Lung (tissue), 12 donors: ENCODE data around the gene ERICH4. TPM values are rescaled to one million over a fixed set of nuclear protein-coding genes. Genes with fewer than 3 reads are reported as not detected.

Source experiments
- ATAC-seq: fragments of 200-7000 bp; cut with Tn5 transposase; one replicate; pipeline ENCODE4 v1.9.1; 2020; ENCODE audit warnings: moderate number of reproducible peaks; ENCODE audit not compliant: insufficient read depth, low FRiP score
- DNase-seq, 3 donors: peaks; one replicate each; pipeline ENCODE4 v3.0.0-alpha.2; 2013 to 2017
- H3K27ac ChIP-seq, 2 donors: one replicate each; pipeline ENCODE4 v1.5.1; 2013; ENCODE audit warnings: mild to moderate bottlenecking in 2 of 2, moderate library complexity in 2 of 2, control low read depth in 1 of 2, inconsistent platforms in 1 of 2, low read depth in 1 of 2, low read length in 1 of 2
- H3K27me3 ChIP-seq, 3 donors: one replicate each; pipeline ENCODE4 v1.5.1; 2013; ENCODE audit warnings: low read length in 2 of 3; ENCODE audit not compliant: control insufficient read depth in 3 of 3, insufficient read depth in 3 of 3
- H3K36me3 ChIP-seq, 4 donors: one replicate each; pipeline ENCODE4 v1.5.1; 2013; ENCODE audit warnings: low read length in 4 of 4, mild to moderate bottlenecking in 1 of 4, moderate library complexity in 1 of 4; ENCODE audit not compliant: control insufficient read depth in 4 of 4, insufficient read depth in 4 of 4
- H3K4me1 ChIP-seq, 5 donors: one replicate each; pipeline ENCODE4 v1.5.1; 2013; ENCODE audit warnings: low read length in 5 of 5, mild to moderate bottlenecking in 2 of 5, moderate library complexity in 1 of 5; ENCODE audit not compliant: control insufficient read depth in 5 of 5, insufficient read depth in 5 of 5
- H3K4me3 ChIP-seq: one replicate; pipeline ENCODE4 v1.5.1; 2013; ENCODE audit warnings: mild to moderate bottlenecking, control low read depth, moderate library complexity
- H3K9ac ChIP-seq, 2 donors: one replicate each; pipeline ENCODE4 v1.5.1; 2013; ENCODE audit warnings: low read length in 2 of 2, control low read depth in 1 of 2; ENCODE audit not compliant: insufficient read depth in 1 of 2
- H3K9me3 ChIP-seq, 4 donors: one replicate each; pipeline ENCODE4 v1.5.1; 2013; ENCODE audit warnings: low read length in 3 of 4, mild to moderate bottlenecking in 1 of 4, moderate library complexity in 1 of 4; ENCODE audit not compliant: control insufficient read depth in 4 of 4, insufficient read depth in 3 of 4
- CTCF ChIP-seq: IDR thresholded peaks from 2 replicates; pipeline ENCODE4 v1.5.1; 2012; ENCODE audit warnings: mild to moderate bottlenecking; ENCODE audit errors: control extremely low read depth, extremely low read depth
- WGBS, 2 donors: extraction: QIAGEN DNeasy Blood & Tissue Kit; methylation state at CpG; one replicate each; pipeline ENCODE4 v1.1.7; 2013; 5-methylcytosine and 5-hydroxymethylcytosine counted together
- polyA plus RNA-seq, 2 donors: library from polyadenylated mRNA; stranded (reverse); fragments of 200-250 nt; gene quantifications; one replicate each; pipeline ENCODE4 v1.2.1, GENCODE V29; 2013
- total RNA-seq, 2 donors: library from RNA; depleted of rRNA in 1 of 2; stranded (reverse); fragments of >200 nt in 1 of 2; gene quantifications; one replicate each; pipeline ENCODE4 v1.2.1, GENCODE V29; 2014 to 2021
- donor health status: control.
- donor health status: control.
- donor health status: Bipolar disorder and iron deficiency.
- donor health status: healthy.
- donor health status: DM: yes; HTN: yes; CAD: no.

ERICH4 gene
- total and polyA plus RNA-seq, 4 donors: 0.16 TPM; not detected in 3

GRCh38 chr19:41411968-41412265 is 31.0 kb upstream of the ERICH4 start:
- TF ChIP-seq CTCF: no peak
- ATAC-seq (no peak), DNase-seq (no peak)
- no peaks in the 10 kb centered on the region for H3K27me3 ChIP-seq
- H3K4me3 ChIP-seq: no peak overlapping the region
- peaks cover 0 to 12% (median 4%) of the 10 kb centered on the region in 5 donors for H3K4me1 ChIP-seq
- H3K27ac ChIP-seq: peak overlapping the region; percentile 45 to 66
- WGBS, 2 donors: 75 to 84% methylated on average over 11 of the region's 11 CpGs
- no peaks in the 10 kb centered on the region for H3K9me3 ChIP-seq
- H3K9ac ChIP-seq: no peak overlapping the region
- peaks cover 0 to 28% (median 18%) of the 10 kb centered on the region in 4 donors for H3K36me3 ChIP-seq

GRCh38 chr19:41412953-41413352 is 30.0 kb upstream of the ERICH4 start:
- no peak overlapping the region for H3K9ac ChIP-seq
- H3K27ac ChIP-seq: peak overlapping the region in 1 of 2 donors; percentile 40
- peaks cover 0 to 28% (median 22%) of the 10 kb centered on the region in 4 donors for H3K36me3 ChIP-seq
- TF ChIP-seq CTCF: no peak
- no peak overlapping the region for H3K4me3 ChIP-seq
- no peaks in the 10 kb centered on the region for H3K9me3 ChIP-seq
- no peak for ATAC-seq
- peaks cover 0 to 11% (median 4%) of the 10 kb centered on the region in 5 donors for H3K4me1 ChIP-seq
- no peak for DNase-seq
- 98% methylated on average over 5 of the region's 5 CpGs for WGBS, 2 donors
- no peaks in the 10 kb centered on the region for H3K27me3 ChIP-seq

- 80 to 95% methylated on average over 10 of the region's 10 CpGs for WGBS, 2 donors
- DNase-seq (no peak), ATAC-seq (no peak)
- Histone ChIP-seq H3K27me3 (no peaks in the 10 kb centered on the region), H3K9ac (no peak overlapping the region), H3K4me1 (peaks cover 0 to 9% (median 4%) of the 10 kb centered on the region in 5 donors), H3K9me3 (no peaks in the 10 kb centered on the region), H3K4me3 (no peak overlapping the region), H3K27ac (peak overlapping the region in 1 of 2 donors; percentile 63), H3K36me3 (peaks cover under 1 to 30% (median 24%) of the 10 kb centered on the region in 4 donors)
- no peak for TF ChIP-seq CTCF
Observed at GRCh38 chr19:41413947-41414346, 29.0 kb upstream of the ERICH4 start.

- Histone ChIP-seq H3K9me3 (no peaks in the 10 kb centered on the region), H3K27ac (peak overlapping the region in 1 of 2 donors; percentile 76), H3K36me3 (peaks cover 3 to 33% (median 28%) of the 10 kb centered on the region in 4 donors), H3K4me1 (peaks cover 0 to 9% (median 4%) of the 10 kb centered on the region in 5 donors), H3K27me3 (no peaks in the 10 kb centered on the region), H3K4me3 (no peak overlapping the region), H3K9ac (no peak overlapping the region)
- 87 to 90% methylated on average over 9 of the region's 9 CpGs for WGBS, 2 donors
- no peak for ATAC-seq
- DNase-seq: no peak
- no peak for TF ChIP-seq CTCF
Observed at GRCh38 chr19:41414461-41414860, 28.5 kb upstream of the ERICH4 start.
